HG03460 (cell line): ENCODE data around the gene KCNK4.

ENCODE experiments used
- ATAC-seq: cut with Tn5 transposase; IDR thresholded peaks from one replicate; pipeline ENCODE4 v1.9.1; 2021; ENCODE audit not compliant: unreplicated experiment

The KCNK4 gene

GRCh38 chr11:64268025-64268892, 22.8 kb upstream of the KCNK4 start:
- no peak for ATAC-seq

DNA sequence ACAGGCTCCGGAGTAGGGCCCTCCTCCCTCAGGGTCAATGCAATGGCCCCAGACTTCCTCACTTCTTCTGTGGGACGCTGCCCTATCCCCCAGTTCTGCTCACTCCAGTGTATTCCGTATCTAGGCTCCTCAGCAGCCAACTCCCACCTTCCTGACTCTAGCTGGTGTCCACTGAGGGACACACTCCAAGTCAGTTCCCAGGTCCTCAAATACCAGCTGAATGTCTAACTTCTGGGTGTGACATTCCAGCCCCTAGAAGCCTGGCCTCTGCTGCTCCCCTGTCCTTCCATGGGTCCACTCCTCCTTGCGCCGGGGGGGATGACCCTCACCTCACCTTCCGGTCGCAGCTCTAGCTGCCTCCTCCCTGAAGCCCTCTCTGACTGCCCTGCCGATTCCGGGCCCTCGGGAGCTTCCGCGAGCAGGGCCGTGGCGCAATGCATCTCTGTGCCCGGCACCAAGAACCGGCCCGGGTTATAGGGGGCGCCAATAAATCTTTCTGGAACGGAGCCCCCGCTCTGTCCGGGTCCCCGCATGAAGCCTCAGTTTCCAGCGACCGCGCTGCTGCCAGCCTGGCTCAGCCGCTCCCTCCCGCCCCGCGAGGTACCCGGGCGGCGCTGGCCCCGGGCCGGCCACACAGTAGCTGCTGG, 22.1 kb upstream of the KCNK4 start:
- peak; percentile 11 for ATAC-seq

GRCh38 chr11:64269540-64270220, 21.4 kb upstream of the KCNK4 start:
- peak; percentile 59 for ATAC-seq

DNA sequence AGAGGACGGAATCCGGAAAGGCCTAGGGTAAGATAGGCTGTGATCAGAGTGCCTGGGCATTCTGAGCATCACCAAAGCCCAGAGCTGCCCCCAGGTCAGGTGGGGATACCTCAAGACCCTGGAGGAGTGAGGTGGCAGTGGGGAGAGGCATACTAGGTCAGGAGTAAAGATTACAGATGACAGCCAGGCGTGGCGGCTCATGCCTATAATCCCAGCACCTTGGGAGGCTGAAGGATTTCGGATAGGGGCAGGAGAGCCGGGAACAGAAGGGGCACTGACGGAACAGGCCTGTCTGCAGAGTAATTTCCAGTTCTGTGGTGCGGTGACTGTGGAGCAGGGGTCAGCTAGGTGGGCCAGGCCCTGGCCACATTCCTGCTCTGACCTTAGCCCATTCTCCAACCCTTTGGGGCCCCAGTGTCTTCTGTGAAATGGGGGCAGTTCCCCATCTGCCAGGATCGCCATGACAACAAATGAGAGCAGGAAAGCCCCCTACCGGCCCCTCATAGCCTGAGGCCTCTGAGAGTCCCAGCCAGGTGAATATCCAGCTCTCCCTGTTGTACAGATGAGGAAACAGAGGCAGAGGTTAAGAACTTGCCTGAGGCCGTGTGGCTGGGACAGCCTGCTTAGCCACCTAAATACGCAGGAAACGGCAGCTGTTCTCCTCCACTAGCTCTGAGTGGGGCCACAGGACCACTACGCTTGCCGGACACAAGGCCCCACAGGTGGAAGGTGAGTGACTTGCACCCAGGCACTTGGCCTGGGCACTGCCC, 15.9 kb upstream of the KCNK4 start:
- ATAC-seq, result no peak

DNA sequence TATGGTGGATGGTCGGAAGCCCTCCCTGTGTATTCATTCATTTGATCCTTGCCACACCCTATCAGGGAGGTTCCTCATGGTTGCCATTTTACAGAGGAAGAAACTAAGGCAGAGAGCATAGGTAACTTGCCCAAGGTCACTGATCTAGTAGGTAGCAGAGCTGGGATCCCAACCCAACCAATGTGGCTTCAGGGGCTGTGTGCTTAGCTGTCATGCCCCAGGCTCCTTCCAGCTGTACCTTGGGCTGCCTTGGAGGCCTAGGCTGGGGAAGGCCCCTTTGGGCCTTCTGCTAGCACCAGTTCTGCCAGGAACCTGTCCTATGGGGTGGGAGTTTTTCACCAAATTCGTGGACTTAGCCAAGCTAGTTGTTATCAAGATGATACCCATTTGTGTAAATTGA, 15.3 kb upstream of the KCNK4 start:
- ATAC-seq, result no peak

GRCh38 chr11:64276653-64277431, 14.3 kb upstream of the KCNK4 start:
- no peak for ATAC-seq

GRCh38 chr11:64278576-64279190, 12.4 kb upstream of the KCNK4 start:
- ATAC-seq, result no peak

DNA sequence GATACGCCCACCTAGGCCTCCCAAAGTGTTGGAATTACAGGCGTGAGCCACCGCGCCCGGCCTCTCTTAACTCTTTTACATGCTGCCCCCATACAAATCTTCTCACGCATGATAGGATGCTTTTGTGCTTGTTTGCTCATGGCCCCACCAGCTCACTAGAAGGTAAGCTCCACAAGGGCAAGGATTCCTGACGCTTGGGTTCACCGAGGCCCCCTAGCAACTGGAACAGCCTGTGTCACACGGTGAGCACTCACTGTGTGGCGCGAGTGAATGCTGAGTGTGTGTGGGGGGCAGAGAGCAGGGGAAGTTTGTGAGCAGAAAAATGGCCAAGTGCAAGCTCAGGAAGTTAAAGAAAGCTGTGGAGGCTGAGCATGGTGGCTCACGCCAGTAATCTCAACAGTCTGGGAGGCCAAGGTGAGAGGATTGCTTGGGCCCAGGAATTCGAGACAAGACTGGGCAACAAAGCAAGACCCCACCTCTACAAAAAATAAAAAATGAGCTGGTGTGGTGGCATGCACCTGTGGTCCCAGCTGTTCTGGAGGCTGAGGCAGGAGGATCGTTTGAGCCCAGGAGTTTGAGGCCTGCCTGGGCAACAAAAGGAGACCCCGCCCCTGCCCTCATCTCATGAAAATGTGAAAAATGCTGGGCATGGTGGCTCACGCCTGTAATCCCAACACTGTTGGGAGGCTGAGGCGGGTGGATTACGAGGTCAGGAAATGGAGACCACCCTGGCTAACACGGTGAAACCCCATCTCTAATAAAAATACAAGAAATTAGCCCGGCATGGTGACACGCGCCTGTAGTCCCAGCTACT, 8.9 kb upstream of the KCNK4 start:
- no peak for ATAC-seq

GRCh38 chr11:64283092-64283491, 8.0 kb upstream of the KCNK4 start:
- ATAC-seq, result no peak

- ATAC-seq, result peak; percentile 63
Measured at GRCh38 chr11:64284048-64284961, 6.8 kb upstream of the KCNK4 start, which contains the start of gene BAD. TSS of gene BAD (minus strand) at chr11:64284665. CDS start at chr11:64284368, 297 bp downstream.

DNA sequence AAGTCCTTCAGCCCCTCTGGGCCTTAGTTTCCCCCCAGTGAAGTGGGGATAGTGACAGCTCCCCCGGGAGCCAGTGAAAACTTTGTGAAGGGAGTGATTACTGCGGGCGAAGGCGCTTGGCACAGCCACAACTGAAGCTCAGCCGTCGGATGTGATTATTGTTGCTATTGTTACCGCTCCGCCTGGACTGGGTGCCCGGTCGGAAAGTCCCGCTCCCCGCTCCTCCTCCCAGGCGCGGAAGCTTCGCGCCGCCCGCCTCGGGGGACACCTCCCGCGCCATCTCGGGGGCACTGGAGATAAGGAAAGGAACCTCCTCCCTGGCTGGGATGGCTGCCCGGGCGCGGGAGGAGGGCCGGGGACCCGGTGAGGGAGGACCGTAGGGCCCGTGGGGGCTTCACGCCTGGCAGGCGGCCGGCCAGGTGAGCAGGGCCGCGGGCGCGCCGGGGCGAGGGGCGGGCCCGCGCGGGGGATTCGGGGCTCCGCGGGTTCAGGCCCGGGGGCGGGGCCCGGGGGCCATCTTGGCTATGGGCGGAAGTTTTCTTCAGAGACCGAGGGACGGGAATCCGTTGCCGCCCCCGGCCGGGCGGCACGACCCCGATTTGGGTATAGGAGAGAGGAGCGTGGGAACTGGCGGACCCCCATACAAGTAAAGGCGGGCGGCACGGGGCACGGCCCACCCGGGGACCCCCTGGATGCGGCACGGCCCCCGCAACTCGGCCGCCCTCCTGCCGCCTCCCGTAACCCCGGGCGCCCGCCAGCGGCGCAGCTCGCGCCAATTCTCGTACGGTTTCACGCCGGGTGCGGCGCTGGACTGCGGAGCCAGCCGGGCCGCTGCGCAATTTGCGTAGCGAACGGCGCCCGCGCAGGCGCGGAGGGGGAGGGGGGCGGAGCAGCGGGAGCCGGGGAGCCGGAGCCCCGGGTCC, 5.9 kb upstream of the KCNK4 start, which contains the start of gene GPR137:
Gene GPR137 (plus strand): TSS at position 887 of the 923 bp plus-strand sequence. CDS start 677 bp downstream, outside the sequence.
- ATAC-seq, result peak; percentile 59

DNA sequence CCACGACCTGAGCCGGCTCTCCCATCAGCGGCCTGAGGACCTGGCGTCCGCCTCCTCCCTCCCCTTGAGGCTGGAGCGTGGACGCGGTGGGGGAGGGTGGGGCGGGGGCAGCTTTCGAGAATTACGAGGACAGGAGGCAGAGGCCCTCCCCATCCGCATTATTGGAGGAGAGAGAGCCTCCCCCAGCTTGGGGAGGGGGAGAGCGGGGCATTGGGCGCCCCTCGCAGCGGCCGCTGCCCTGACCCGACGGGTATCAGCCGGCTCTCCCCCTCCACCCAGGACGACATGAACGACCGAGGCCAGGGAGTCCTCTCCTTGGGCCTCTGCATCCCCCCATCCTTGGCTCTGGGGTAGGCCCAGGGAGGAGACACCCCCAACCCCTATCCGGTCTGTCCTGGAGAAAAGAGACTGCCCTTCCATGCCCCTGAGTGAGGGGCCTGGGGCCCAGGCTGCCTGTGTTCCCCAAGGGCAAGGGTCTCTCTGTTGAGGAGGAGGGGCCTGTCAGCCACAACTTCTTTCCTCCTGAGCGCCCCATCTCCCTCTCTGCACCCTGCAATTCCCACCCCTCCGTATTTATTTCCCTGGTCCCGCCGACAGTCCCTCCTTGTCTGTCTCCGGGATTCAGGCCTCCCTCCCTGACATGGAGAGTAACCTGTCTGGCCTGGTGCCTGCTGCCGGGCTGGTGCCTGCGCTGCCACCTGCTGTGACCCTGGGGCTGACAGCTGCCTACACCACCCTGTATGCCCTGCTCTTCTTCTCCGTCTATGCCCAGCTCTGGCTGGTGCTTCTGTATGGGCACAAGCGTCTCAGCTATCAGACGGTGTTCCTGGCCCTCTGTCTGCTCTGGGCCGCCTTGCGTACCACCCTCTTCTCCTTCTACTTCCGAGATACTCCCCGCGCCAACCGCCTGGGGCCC, 5.0 kb upstream of the KCNK4 start:
- no peak for ATAC-seq

DNA sequence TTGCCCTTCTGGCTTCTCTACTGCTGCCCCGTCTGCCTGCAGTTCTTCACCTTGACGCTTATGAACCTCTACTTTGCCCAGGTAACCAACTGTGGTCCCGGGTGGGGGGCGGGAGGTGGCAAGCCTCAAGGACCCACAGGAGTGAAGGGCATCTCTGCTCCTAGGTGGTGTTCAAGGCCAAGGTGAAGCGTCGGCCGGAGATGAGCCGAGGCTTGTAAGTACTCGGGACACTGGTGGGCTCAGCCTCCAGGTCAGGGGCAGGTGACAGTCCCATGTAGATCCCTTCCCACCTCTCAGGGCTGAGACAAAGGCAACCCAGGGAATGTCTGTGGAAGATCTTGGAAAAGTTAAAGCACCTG, 4.3 kb upstream of the KCNK4 start:
- no peak for ATAC-seq

DNA sequence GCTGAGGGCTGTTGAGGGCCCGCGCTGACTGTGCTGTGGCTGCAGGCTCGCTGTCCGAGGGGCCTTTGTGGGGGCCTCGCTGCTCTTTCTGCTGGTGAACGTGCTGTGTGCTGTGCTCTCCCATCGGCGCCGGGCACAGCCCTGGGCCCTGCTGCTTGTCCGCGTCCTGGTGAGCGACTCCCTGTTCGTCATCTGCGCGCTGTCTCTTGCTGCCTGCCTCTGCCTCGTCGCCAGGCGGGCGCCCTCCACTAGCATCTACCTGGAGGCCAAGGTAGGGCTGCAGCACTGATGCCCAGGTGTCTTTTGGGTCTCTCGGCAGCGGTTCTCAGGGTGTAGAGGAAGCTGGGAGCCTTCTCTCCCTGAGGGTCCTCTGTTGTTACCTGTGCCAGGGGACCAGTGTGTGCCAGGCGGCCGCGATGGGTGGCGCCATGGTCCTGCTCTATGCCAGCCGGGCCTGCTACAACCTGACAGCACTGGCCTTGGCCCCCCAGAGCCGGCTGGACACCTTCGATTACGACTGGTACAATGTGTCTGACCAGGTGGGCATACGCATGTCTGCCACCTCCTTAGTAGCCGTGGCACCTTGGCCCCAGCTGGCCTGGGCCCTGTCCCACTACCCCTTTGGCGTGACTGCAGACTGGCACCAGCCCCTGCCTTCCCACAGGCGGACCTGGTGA, 3.3 kb upstream of the KCNK4 start:
- no peak for ATAC-seq

DNA sequence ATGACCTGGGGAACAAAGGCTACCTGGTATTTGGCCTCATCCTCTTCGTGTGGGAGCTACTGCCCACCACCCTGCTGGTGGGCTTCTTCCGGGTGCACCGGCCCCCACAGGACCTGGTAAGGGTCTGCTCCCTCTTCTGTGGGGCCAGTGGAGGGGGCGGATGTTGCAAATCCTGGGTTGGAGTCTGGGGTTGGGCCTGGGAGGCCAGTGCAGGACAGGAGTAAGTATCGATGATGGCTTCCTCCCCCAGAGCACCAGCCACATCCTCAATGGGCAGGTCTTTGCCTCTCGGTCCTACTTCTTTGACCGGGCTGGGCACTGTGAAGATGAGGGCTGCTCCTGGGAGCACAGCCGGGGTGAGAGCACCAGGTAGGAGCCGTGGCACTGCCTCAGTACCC, 2.8 kb upstream of the KCNK4 start:
- ATAC-seq, result no peak
